Measurements from ENCODE around the gene ATG14.
"Not testable (repeated sequence)": the region's sequence is repeated elsewhere in the genome, so short reads cannot be mapped to it uniquely, and the experiment has no call there.

The ATG14 gene

GRCh38 chr14:55432628-55433027 lies 21.0 kb upstream of the ATG14 start:
- no peak for DNase-seq

- peak; percentile 47 for DNase-seq
Measured at GRCh38 chr14:55430024-55430690, 18.5 kb upstream of the ATG14 start.

- DNase-seq: no peak
Measured at GRCh38 chr14:55427439-55427838, 15.8 kb upstream of the ATG14 start.

- DNase-seq: no peak
Measured at GRCh38 chr14:55426891-55427290, 15.3 kb upstream of the ATG14 start.

- no peak for DNase-seq
Measured at GRCh38 chr14:55425091-55425490, 13.5 kb upstream of the ATG14 start.

- DNase-seq: no peak
Measured at GRCh38 chr14:55423969-55424368, 12.3 kb upstream of the ATG14 start.

GRCh38 chr14:55422338-55422737 lies 10.7 kb upstream of the ATG14 start:
- DNase-seq: not testable (repeated sequence)

- no peak for DNase-seq
Measured at GRCh38 chr14:55419663-55420062, 8.0 kb upstream of the ATG14 start.

GRCh38 chr14:55418411-55418810 lies 6.8 kb upstream of the ATG14 start:
- no peak for DNase-seq

- no peak for DNase-seq
Measured at GRCh38 chr14:55417955-55418354, 6.3 kb upstream of the ATG14 start.

- peak; percentile 55 for DNase-seq
Measured at GRCh38 chr14:55416866-55417265, 5.2 kb upstream of the ATG14 start.

- no peak for DNase-seq
Measured at GRCh38 chr14:55414551-55414950, 2.9 kb upstream of the ATG14 start.

- DNase-seq: no peak
Measured at GRCh38 chr14:55412676-55413075, 1.0 kb upstream of the ATG14 start.

- DNase-seq: no peak
Measured at GRCh38 chr14:55410876-55411275, 754 bp downstream of the ATG14 start.

- no peak for DNase-seq
Measured at GRCh38 chr14:55404173-55404854, 7.3 kb downstream of the ATG14 start.

- no peak for DNase-seq
Measured at GRCh38 chr14:55401751-55402150, 9.9 kb downstream of the ATG14 start.

- DNase-seq: no peak
Measured at GRCh38 chr14:55399852-55400251, 11.8 kb downstream of the ATG14 start.

GRCh38 chr14:55399183-55399582 lies 12.4 kb downstream of the ATG14 start:
- no peak for DNase-seq

GRCh38 chr14:55398679-55399078 lies 13.0 kb downstream of the ATG14 start:
- DNase-seq: no peak

- DNase-seq: no peak
Measured at GRCh38 chr14:55389330-55389729, 22.3 kb downstream of the ATG14 start.

GRCh38 chr14:55388160-55388559 lies 23.5 kb downstream of the ATG14 start:
- DNase-seq: no peak

GRCh38 chr14:55387121-55387520 lies 24.5 kb downstream of the ATG14 start:
- no peak for DNase-seq

GRCh38 chr14:55386037-55386808 lies 25.4 kb downstream of the ATG14 start:
- peak; percentile 27 for DNase-seq

GRCh38 chr14:55384536-55384935 lies 27.1 kb downstream of the ATG14 start:
- DNase-seq: no peak

All from activated CD4-positive, alpha-beta T cell treated with anti-CD3 and anti-CD28 coated beads for 48 hours (primary cell).